ENCODE data around the gene RASGRF1.

The RASGRF1 gene

GRCh38 chr15:78942741-78943140, 147.8 kb downstream of the RASGRF1 start:
- H3K4me1 Mint-ChIP-seq, result peaks cover 19 to 55% of the 10 kb centered on the region in 2 donors

GRCh38 chr15:78938658-78939488, 151.7 kb downstream of the RASGRF1 start:
- peaks cover 47 to 49% of the 10 kb centered on the region in 2 donors for H3K36me3 Mint-ChIP-seq
- H3K27me3 Mint-ChIP-seq, result no peaks in the 10 kb centered on the region
- H3K4me3 Mint-ChIP-seq, result peak overlapping the region; percentile 67 to 78
- peak overlapping the region; percentile 95 for H3K27ac Mint-ChIP-seq
- DNase-seq (peak; percentile 40), ATAC-seq (replicated peaks) (peak; percentile 88 to 92)
- peaks cover 31 to 57% of the 10 kb centered on the region in 2 donors for H3K4me1 Mint-ChIP-seq
- H3K9me3 Mint-ChIP-seq, result peaks cover 2 to 3% of the 10 kb centered on the region in 2 donors

More at GRCh38 chr15:78942741-78943140, 147.8 kb downstream of the RASGRF1 start:
- H3K27ac Mint-ChIP-seq, result peak overlapping the region; percentile 86
- H3K27me3 Mint-ChIP-seq, result no peaks in the 10 kb centered on the region
- peaks cover 2 to 3% of the 10 kb centered on the region in 2 donors for H3K9me3 Mint-ChIP-seq
- ATAC-seq (replicated peaks) (no peak), DNase-seq (no peak)
- peak overlapping the region; percentile 98 to 99 for H3K4me3 Mint-ChIP-seq
- peaks cover 27 to 29% of the 10 kb centered on the region in 2 donors for H3K36me3 Mint-ChIP-seq

- no peak for ATAC-seq (replicated peaks)
- Mint-ChIP-seq H3K36me3 (peaks cover 57% of the 10 kb centered on the region in 2 donors), H3K4me3 (peak overlapping the region; percentile 28 to 39)
These were observed 153.3 kb downstream of the RASGRF1 start for GRCh38 chr15:78937132-78937739.

GRCh38 chr15:78934655-78935023, 155.9 kb downstream of the RASGRF1 start:
- H3K9me3 Mint-ChIP-seq, result peaks cover 2 to 3% of the 10 kb centered on the region in 2 donors
- H3K27me3 Mint-ChIP-seq, result no peaks in the 10 kb centered on the region
- H3K27ac Mint-ChIP-seq, result peak overlapping the region; percentile 90
- peaks cover 36 to 53% of the 10 kb centered on the region in 2 donors for H3K4me1 Mint-ChIP-seq
- H3K36me3 Mint-ChIP-seq, result peaks cover 67 to 69% of the 10 kb centered on the region in 2 donors
- ATAC-seq (replicated peaks), result no peak
- DNase-seq, result no peak
- peak overlapping the region in 1 of 2 donors; percentile 27 for H3K4me3 Mint-ChIP-seq

More at GRCh38 chr15:78937132-78937739, 153.3 kb downstream of the RASGRF1 start:
- H3K4me1 Mint-ChIP-seq, result peaks cover 32 to 59% of the 10 kb centered on the region in 2 donors
- no peaks in the 10 kb centered on the region for H3K27me3 Mint-ChIP-seq
- peaks cover 2 to 3% of the 10 kb centered on the region in 2 donors for H3K9me3 Mint-ChIP-seq
- DNase-seq, result no peak
- H3K27ac Mint-ChIP-seq, result peak overlapping the region; percentile 79

DNA sequence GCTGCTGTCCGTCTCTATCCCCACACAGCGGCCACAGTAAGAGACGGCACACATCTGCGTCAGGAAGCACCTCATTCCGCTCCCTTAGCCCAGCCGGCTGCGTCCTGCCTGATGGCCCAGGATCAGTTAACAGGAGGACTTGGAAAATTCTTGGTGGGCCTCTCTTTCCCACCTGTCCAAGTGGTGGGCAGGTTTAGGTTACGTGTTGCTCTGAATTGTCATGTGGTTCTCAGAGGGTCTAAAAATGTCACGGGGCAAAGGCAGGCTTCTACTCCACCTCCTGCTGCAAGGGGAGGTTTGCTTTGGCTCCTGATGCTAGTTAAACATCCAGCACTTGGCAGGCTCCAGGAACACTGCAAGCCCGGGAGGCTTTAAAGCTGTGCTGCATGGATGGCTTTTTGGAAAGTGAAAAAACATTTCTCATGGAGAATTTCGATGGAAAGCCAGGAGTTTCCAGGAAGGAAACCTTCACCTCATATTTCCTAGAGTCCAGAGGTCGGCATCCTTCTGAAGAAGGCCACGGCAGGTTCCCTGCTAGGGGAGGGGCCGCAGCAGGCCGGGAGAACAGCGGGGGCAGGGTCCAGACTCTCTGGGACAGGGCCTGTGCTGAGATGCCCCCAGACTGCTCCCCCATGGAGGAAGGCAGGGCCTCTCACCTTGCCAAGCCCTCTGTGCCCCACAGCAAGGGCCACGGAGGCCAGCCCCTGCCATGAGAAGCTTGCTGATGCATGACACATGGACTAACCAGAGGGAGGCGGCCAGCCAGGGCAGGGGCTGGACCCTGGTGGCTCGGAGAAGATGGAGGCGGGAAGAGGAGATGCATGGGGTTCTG, 156.5 kb downstream of the RASGRF1 start:
- peak overlapping the region; percentile 90 for H3K27ac Mint-ChIP-seq

DNA sequence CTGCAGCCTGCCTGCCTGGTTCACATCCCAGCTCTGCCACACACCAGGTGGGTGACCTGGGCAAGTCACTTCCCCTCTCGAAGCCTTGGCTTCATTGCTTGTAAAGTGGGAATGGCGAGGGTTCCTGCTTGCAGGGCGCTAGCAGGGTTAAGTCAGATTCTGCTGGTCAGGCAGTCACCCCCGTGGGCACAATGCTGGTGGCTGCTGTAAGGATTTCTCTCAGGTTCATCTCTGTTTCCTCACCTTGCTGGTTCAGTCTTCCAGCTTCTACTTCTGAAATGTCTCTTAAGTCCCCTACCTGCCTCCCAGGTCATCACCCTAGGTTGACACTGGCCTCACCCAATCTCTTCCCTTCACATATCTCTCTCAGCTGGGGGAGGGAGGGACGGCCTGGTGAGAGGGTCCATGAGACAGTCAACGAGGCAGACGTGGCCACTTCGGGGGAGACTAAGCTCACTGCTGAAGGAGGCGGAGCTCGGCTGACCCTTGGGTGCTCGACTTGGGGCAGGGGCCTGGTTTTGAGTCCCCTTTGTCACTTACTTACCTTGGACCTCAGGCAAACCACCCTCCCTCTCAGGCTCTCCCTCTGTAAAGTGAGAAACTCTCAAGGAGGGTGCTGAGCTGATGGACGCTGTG, 157.3 kb downstream of the RASGRF1 start:
- Mint-ChIP-seq H3K4me3 (no peak overlapping the region), H3K27ac (peak overlapping the region; percentile 75), H3K4me1 (peaks cover 33 to 44% of the 10 kb centered on the region in 2 donors), H3K9me3 (peaks cover under 1 to 1% of the 10 kb centered on the region in 2 donors), H3K27me3 (no peaks in the 10 kb centered on the region), H3K36me3 (peaks cover 72 to 73% of the 10 kb centered on the region in 2 donors)
- DNase-seq (no peak), ATAC-seq (replicated peaks) (no peak)

More for the DNA sequence above, 156.5 kb downstream of the RASGRF1 start:
- no peak for DNase-seq
- Mint-ChIP-seq H3K4me1 (peaks cover 33 to 47% of the 10 kb centered on the region in 2 donors), H3K27me3 (no peaks in the 10 kb centered on the region), H3K9me3 (peaks cover 2 to 3% of the 10 kb centered on the region in 2 donors), H3K36me3 (peaks cover 70% of the 10 kb centered on the region in 2 donors), H3K4me3 (peak overlapping the region in 1 of 2 donors; percentile 27)
- no peak for ATAC-seq (replicated peaks)

DNA sequence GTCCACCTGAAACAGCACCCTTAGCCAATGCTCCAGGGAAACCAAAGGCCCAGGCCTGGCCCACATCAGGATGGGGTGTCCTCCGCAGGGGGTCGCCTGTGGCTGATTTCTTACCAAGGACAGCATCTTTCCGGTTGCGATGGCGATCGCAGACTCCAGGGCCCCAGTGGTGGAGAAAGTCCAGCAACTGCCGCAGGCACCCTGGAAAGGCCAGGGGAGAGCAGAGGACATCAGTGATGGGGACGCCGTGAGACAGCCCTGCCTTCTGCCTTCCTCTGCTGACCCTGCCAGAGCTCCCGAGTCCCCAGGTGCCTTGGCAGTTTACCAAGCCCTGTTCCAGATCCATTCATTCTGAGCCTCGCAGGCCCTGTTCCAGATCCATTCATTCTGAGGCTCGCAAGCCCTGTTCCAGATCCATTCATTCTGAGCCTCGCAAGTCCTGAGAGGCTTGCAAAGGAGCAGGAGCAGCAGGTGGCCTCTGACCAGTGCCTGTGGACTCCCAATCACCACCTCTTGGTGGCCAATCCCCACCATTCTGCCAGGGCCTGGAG, 158.2 kb downstream of the RASGRF1 start:
- Mint-ChIP-seq H3K36me3 (peaks cover 73 to 75% of the 10 kb centered on the region in 2 donors), H3K27me3 (no peaks in the 10 kb centered on the region), H3K4me1 (peaks cover 32 to 44% of the 10 kb centered on the region in 2 donors), H3K4me3 (no peak overlapping the region), H3K27ac (peak overlapping the region; percentile 75), H3K9me3 (no peaks in the 10 kb centered on the region)
- ATAC-seq (replicated peaks), result no peak
- DNase-seq, result no peak

GRCh38 chr15:78931439-78932257, 158.9 kb downstream of the RASGRF1 start:
- H3K36me3 Mint-ChIP-seq, result peaks cover 73 to 74% of the 10 kb centered on the region in 2 donors
- H3K27me3 Mint-ChIP-seq, result no peaks in the 10 kb centered on the region
- DNase-seq (no peak), ATAC-seq (replicated peaks) (no peak)
- H3K27ac Mint-ChIP-seq, result peak overlapping the region; percentile 56
- peaks cover 34 to 44% of the 10 kb centered on the region in 2 donors for H3K4me1 Mint-ChIP-seq
- H3K9me3 Mint-ChIP-seq, result no peaks in the 10 kb centered on the region
- no peak overlapping the region for H3K4me3 Mint-ChIP-seq

- Mint-ChIP-seq H3K27ac (peak overlapping the region; percentile 56), H3K27me3 (no peaks in the 10 kb centered on the region), H3K9me3 (no peaks in the 10 kb centered on the region), H3K36me3 (peaks cover 67 to 69% of the 10 kb centered on the region in 2 donors), H3K4me3 (no peak overlapping the region), H3K4me1 (peaks cover 28 to 37% of the 10 kb centered on the region in 2 donors)
- no peak for ATAC-seq (replicated peaks)
- DNase-seq, result no peak
These were observed 159.8 kb downstream of the RASGRF1 start for GRCh38 chr15:78930577-78931388.

GRCh38 chr15:78929536-78930264, 160.9 kb downstream of the RASGRF1 start:
- Mint-ChIP-seq H3K27me3 (no peaks in the 10 kb centered on the region), H3K36me3 (peaks cover 70 to 76% of the 10 kb centered on the region in 2 donors), H3K4me3 (no peak overlapping the region), H3K9me3 (no peaks in the 10 kb centered on the region), H3K4me1 (peaks cover 31 to 41% of the 10 kb centered on the region in 2 donors), H3K27ac (peak overlapping the region; percentile 75)
- ATAC-seq (replicated peaks), result no peak
- no peak for DNase-seq

DNA sequence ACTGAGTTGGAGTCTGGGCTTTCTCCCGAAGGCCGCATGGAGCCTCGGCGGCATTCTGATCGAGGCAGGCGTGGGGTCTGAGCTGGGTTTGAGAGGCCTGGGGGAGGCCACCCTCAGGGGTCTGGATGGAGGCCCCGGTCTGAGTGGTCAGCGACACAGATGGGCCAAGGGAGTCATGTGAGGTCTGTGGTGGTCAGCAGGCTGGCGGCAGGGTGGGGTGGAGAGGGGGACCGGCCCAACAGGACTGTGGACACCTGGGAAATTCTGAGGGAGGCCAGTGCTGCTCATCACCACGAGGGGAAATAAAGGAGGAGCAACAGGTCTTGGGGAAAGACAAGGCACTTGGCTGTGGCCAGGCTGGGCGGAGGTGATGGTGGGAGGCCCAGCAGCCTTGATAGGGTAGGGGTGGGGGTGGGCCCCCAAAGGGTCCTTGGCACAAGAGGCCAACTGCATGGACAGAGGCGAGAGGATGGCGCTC, 161.9 kb downstream of the RASGRF1 start:
- no peaks in the 10 kb centered on the region for H3K27me3 Mint-ChIP-seq
- no peak overlapping the region for H3K4me3 Mint-ChIP-seq
- H3K4me1 Mint-ChIP-seq, result peaks cover 34 to 49% of the 10 kb centered on the region in 2 donors
- DNase-seq, result no peak
- H3K36me3 Mint-ChIP-seq, result peaks cover 67 to 79% of the 10 kb centered on the region in 2 donors
- H3K9me3 Mint-ChIP-seq, result no peaks in the 10 kb centered on the region
- no peak for ATAC-seq (replicated peaks)
- peak overlapping the region; percentile 42 for H3K27ac Mint-ChIP-seq

Measured in stimulated activated naive B cell treated with anti-CD40 and anti-IgM and Interleukin-4, amounts not matched to agents 10 μg/mL and 1 μg/mL and 100 μg/mL, for 72 hours (primary cell).